Lung (tissue), 12 donors: ENCODE results near the gene CELF2. TPM values are rescaled to one million over a fixed set of nuclear protein-coding genes. Genes with fewer than 3 reads are reported as not detected.

Experiments used
- ATAC-seq: fragments of 200-7000 bp; cut with Tn5 transposase; one replicate; pipeline ENCODE4 v1.9.1; 2020; ENCODE audit warnings: moderate number of reproducible peaks; ENCODE audit not compliant: insufficient read depth, low FRiP score
- DNase-seq, 3 donors: peaks; one replicate each; pipeline ENCODE4 v3.0.0-alpha.2; 2013 to 2017
- H3K27ac ChIP-seq, 2 donors: one replicate each; pipeline ENCODE4 v1.5.1; 2013; ENCODE audit warnings: mild to moderate bottlenecking in 2 of 2, moderate library complexity in 2 of 2, control low read depth in 1 of 2, inconsistent platforms in 1 of 2, low read depth in 1 of 2, low read length in 1 of 2
- H3K27me3 ChIP-seq, 3 donors: one replicate each; pipeline ENCODE4 v1.5.1; 2013; ENCODE audit warnings: low read length in 2 of 3; ENCODE audit not compliant: control insufficient read depth in 3 of 3, insufficient read depth in 3 of 3
- H3K36me3 ChIP-seq, 4 donors: one replicate each; pipeline ENCODE4 v1.5.1; 2013; ENCODE audit warnings: low read length in 4 of 4, mild to moderate bottlenecking in 1 of 4, moderate library complexity in 1 of 4; ENCODE audit not compliant: control insufficient read depth in 4 of 4, insufficient read depth in 4 of 4
- H3K4me1 ChIP-seq, 5 donors: one replicate each; pipeline ENCODE4 v1.5.1; 2013; ENCODE audit warnings: low read length in 5 of 5, mild to moderate bottlenecking in 2 of 5, moderate library complexity in 1 of 5; ENCODE audit not compliant: control insufficient read depth in 5 of 5, insufficient read depth in 5 of 5
- H3K4me3 ChIP-seq: one replicate; pipeline ENCODE4 v1.5.1; 2013; ENCODE audit warnings: mild to moderate bottlenecking, control low read depth, moderate library complexity
- H3K9ac ChIP-seq, 2 donors: one replicate each; pipeline ENCODE4 v1.5.1; 2013; ENCODE audit warnings: low read length in 2 of 2, control low read depth in 1 of 2; ENCODE audit not compliant: insufficient read depth in 1 of 2
- H3K9me3 ChIP-seq, 4 donors: one replicate each; pipeline ENCODE4 v1.5.1; 2013; ENCODE audit warnings: low read length in 3 of 4, mild to moderate bottlenecking in 1 of 4, moderate library complexity in 1 of 4; ENCODE audit not compliant: control insufficient read depth in 4 of 4, insufficient read depth in 3 of 4
- WGBS, 2 donors: extraction: QIAGEN DNeasy Blood & Tissue Kit; methylation state at CpG; one replicate each; pipeline ENCODE4 v1.1.7; 2013; 5-methylcytosine and 5-hydroxymethylcytosine counted together
- polyA plus RNA-seq, 2 donors: library from polyadenylated mRNA; stranded (reverse); fragments of 200-250 nt; gene quantifications; one replicate each; pipeline ENCODE4 v1.2.1, GENCODE V29; 2013
- total RNA-seq, 2 donors: library from RNA; depleted of rRNA in 1 of 2; stranded (reverse); fragments of >200 nt in 1 of 2; gene quantifications; one replicate each; pipeline ENCODE4 v1.2.1, GENCODE V29; 2014 to 2021
- TF ChIP-seq, protein P1 (sequence below): IDR thresholded peaks from 2 replicates; pipeline ENCODE4 v1.5.1; 2012; ENCODE audit warnings: mild to moderate bottlenecking; ENCODE audit errors: control extremely low read depth, extremely low read depth
- donor health status: control.
- donor health status: control.
- donor health status: Bipolar disorder and iron deficiency.
- donor health status: healthy.
- donor health status: DM: yes; HTN: yes; CAD: no.

CELF2 gene
- total and polyA plus RNA-seq, 4 donors: 13.6 to 115 (median 63.7) TPM

DNA sequence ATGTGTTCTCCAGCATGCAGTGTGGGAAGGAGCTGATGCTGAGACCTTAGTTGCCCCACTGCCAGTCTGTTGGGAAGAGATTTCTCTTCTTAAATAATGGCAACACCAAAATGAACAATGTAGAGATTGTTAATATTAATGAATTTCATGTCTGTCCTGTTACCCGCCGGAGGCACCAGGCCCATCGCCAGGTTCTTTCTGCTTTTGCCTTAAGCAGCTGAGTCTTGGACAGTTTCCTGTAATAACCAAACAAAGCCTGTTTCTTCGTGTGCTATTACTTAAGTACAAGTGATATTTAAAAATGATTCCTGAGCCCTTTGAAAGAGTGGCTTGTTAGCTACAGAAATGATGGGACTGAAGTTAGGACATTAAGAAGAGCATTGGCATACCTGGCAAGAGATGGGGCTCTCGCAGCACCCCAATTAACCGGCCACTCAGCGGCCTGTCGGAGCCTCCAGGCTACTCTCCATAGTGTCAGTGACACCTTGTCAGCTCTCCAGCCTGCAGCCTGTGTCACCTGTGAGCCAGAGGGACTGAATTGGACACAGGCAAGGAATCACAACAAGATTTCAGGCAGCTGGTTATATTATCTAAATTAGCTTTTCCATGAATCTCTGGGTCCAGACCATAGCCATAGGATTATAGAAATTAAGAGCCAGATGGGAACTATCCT lies 142.0 kb downstream of the CELF2 start:
- peak in 1 of 3 donors; percentile 61 for DNase-seq
- no peak overlapping the region for H3K4me3 ChIP-seq
- no peak for ATAC-seq
- no peaks in the 10 kb centered on the region for H3K27me3 ChIP-seq
- TF ChIP-seq, protein P1, sequence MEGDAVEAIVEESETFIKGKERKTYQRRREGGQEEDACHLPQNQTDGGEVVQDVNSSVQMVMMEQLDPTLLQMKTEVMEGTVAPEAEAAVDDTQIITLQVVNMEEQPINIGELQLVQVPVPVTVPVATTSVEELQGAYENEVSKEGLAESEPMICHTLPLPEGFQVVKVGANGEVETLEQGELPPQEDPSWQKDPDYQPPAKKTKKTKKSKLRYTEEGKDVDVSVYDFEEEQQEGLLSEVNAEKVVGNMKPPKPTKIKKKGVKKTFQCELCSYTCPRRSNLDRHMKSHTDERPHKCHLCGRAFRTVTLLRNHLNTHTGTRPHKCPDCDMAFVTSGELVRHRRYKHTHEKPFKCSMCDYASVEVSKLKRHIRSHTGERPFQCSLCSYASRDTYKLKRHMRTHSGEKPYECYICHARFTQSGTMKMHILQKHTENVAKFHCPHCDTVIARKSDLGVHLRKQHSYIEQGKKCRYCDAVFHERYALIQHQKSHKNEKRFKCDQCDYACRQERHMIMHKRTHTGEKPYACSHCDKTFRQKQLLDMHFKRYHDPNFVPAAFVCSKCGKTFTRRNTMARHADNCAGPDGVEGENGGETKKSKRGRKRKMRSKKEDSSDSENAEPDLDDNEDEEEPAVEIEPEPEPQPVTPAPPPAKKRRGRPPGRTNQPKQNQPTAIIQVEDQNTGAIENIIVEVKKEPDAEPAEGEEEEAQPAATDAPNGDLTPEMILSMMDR: no peak
- peaks cover 0 to 3% (median 1%) of the 10 kb centered on the region in 4 donors for H3K9me3 ChIP-seq
- 75 to 81% methylated on average over 8 of the region's 8 CpGs for WGBS, 2 donors
- peaks cover 0 to 36% (median 15%) of the 10 kb centered on the region in 5 donors for H3K4me1 ChIP-seq
- H3K9ac ChIP-seq: no peak overlapping the region
- H3K36me3 ChIP-seq: no peaks in the 10 kb centered on the region
- no peak overlapping the region for H3K27ac ChIP-seq

- H3K27ac ChIP-seq: peak overlapping the region in 1 of 2 donors; percentile 32
- no peak overlapping the region for H3K4me3 ChIP-seq
- 35 to 66% methylated on average over 8 of the region's 8 CpGs for WGBS, 2 donors
- no peak for ATAC-seq
- H3K27me3 ChIP-seq: no peaks in the 10 kb centered on the region
- TF ChIP-seq, protein P1: no peak
- peaks cover 0 to 31% (median 19%) of the 10 kb centered on the region in 5 donors for H3K4me1 ChIP-seq
- peak; percentile 57 to 74 (median 71) for DNase-seq
- peaks cover 0 to 3% (median 1%) of the 10 kb centered on the region in 4 donors for H3K9me3 ChIP-seq
- no peaks in the 10 kb centered on the region for H3K36me3 ChIP-seq
- no peak overlapping the region for H3K9ac ChIP-seq
Observed at GRCh38 chr10:11161096-11161495, 143.4 kb downstream of the CELF2 start.

DNA sequence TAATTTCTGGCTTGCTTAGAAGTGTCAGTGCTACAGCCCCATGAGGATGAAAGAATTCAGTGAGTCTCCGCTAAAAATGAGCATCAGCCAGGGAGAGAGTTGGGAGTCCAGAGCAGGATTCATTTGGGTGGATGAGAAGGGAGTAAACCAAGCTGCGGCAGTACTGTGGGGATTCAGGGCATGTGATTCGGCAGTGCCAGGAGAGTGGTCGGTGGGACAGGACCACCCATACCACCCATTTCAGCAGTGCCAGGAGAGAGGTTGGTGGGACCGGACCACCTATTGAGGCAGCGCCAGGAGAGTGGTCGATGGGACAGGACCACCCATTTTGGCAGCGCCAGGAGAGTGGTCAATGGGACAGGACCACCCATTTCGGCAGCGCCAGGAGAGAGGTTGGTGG lies 144.2 kb downstream of the CELF2 start:
- ATAC-seq (no peak), DNase-seq (no peak)
- WGBS, 2 donors: 90 to 98% methylated on average over 9 to 10 of the region's 10 CpGs
- Histone ChIP-seq H3K27me3 (no peaks in the 10 kb centered on the region), H3K27ac (peak overlapping the region in 1 of 2 donors; percentile 6), H3K4me3 (no peak overlapping the region), H3K4me1 (peaks cover 0 to 34% (median 19%) of the 10 kb centered on the region in 5 donors), H3K9ac (no peak overlapping the region), H3K9me3 (peaks cover 0 to 3% (median 1%) of the 10 kb centered on the region in 4 donors), H3K36me3 (peaks cover 0 to 4% (median 0%) of the 10 kb centered on the region in 4 donors)
- TF ChIP-seq, protein P1: no peak
